NT2/D1 (cell line): ENCODE data around the gene KCNK16.

Source experiments
- SUZ12 ChIP-seq: IDR thresholded peaks from 2 replicates; pipeline ENCODE4 v1.6.1; 2011; ENCODE audit not compliant: insufficient read length, insufficient read depth; ENCODE audit errors: extremely low read depth
- YY1 ChIP-seq: IDR thresholded peaks from 2 replicates; pipeline ENCODE4 v1.6.1; 2011; ENCODE audit not compliant: insufficient read length, insufficient read depth
- ZNF274 ChIP-seq: IDR thresholded peaks from 2 replicates; pipeline ENCODE4 v1.6.1; 2011; ENCODE audit warnings: mild to moderate bottlenecking, low read depth, low read length

GRCh38 chr6:39303425-39304153 is 18.9 kb downstream of the KCNK16 start:
- TF ChIP-seq ZNF274 (no peak), SUZ12 (no peak), YY1 (no peak)
